OCI-LY7 (cell line): ENCODE results near the gene RIMBP2.

ENCODE experiments used
- CTCF ChIP-seq: fragments of 200-600 bp; sonication (generic); conservative IDR thresholded peaks from 2 replicates; pipeline ENCODE4 v1.5.1; 2014; ENCODE audit warnings: mild to moderate bottlenecking, antibody characterized with exemption, low read length, moderate library complexity, mixed read lengths
- EZH2phosphoT487 ChIP-seq: fragments of 200-600 bp; sonication (generic); IDR thresholded peaks from 2 replicates; pipeline ENCODE4 v1.6.1; 2018; ENCODE audit warnings: low read depth, borderline replicate concordance, mild to moderate bottlenecking, mixed run types, antibody characterized with exemption, low read length, moderate library complexity, mixed read lengths

GRCh38 chr12:130595566-130595965 is 120.5 kb downstream of the RIMBP2 start:
- TF ChIP-seq CTCF (no peak), EZH2phosphoT487 (no peak)
